Measurements from ENCODE around the gene MFAP2.

DNA sequence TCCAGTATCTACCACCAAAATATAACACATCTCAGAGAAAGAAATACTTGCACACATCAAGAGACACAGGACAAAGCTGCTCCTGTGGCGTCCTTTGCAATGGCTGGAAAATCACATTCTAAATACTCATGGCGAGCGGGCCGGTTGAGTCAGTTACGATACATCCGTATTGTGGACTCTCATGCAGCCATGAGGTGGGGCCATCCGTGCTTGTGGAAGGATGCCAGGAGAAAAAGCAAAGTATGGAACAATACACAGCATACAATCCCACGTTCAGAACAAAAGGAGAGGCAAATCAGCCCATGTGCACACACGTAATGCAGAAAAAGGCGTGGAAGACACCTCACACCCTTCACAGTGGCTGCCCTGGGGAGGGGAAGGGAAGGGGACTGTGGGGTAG lies 18.2 kb upstream of the MFAP2 start:
- TF ChIP-seq, protein P1, sequence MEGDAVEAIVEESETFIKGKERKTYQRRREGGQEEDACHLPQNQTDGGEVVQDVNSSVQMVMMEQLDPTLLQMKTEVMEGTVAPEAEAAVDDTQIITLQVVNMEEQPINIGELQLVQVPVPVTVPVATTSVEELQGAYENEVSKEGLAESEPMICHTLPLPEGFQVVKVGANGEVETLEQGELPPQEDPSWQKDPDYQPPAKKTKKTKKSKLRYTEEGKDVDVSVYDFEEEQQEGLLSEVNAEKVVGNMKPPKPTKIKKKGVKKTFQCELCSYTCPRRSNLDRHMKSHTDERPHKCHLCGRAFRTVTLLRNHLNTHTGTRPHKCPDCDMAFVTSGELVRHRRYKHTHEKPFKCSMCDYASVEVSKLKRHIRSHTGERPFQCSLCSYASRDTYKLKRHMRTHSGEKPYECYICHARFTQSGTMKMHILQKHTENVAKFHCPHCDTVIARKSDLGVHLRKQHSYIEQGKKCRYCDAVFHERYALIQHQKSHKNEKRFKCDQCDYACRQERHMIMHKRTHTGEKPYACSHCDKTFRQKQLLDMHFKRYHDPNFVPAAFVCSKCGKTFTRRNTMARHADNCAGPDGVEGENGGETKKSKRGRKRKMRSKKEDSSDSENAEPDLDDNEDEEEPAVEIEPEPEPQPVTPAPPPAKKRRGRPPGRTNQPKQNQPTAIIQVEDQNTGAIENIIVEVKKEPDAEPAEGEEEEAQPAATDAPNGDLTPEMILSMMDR (IDR thresholded peaks at IDR 0.05): no peak
- TF ChIP-seq POLR2A (IDR thresholded peaks at IDR 0.05): no peak

Data from Peyer's patch (tissue), 4 donors.